22Rv1 (cell line): Measurements from ENCODE around the gene SPATA1.

Source experiments
- CTCF ChIP-seq: fragments of 450-650 bp; IDR thresholded peaks from 2 replicates; pipeline ENCODE4 v1.5.1; 2017; ENCODE audit warnings: mild to moderate bottlenecking
- ZFX ChIP-seq: fragments of 450-650 bp; IDR thresholded peaks from 2 replicates; pipeline ENCODE4 v1.6.1; 2017; ENCODE audit warnings: antibody characterized with exemption, borderline replicate concordance

- TF ChIP-seq CTCF, result no peak
- TF ChIP-seq ZFX, result no peak
Measured at GRCh38 chr1:84600796-84601195, 94.6 kb downstream of the SPATA1 start.
